Endothelial cell of umbilical vein (primary cell): ENCODE measurements around the gene SYNGAP1. TPM values are rescaled to one million over a fixed set of nuclear protein-coding genes. Genes with fewer than 3 reads are reported as not detected.
"Not testable (repeated sequence)": the region's sequence is repeated elsewhere in the genome, so short reads cannot be mapped to it uniquely, and the experiment has no call there.

Experiments used
- BruUV-seq: library from RNA; stranded (reverse); fragments of 400-500 nt; replicated peaks from 2 replicates; lab custom pipeline; 2021; lab: Mats Ljungman, UMichigan
- CTCF ChIA-PET: fragments of 300-600, 350-600 bp; sonication (Branson Sonifier 250); formaldehyde crosslinking; loops from one replicate; lab custom pipeline; 2021; ENCODE audit warnings: antibody characterized with exemption, inconsistent platforms; lab: Charles Lee
- POLR2A ChIA-PET: fragments of 300-600, 350-600 bp; sonication (Branson Sonifier 250); formaldehyde crosslinking; loops from one replicate; lab custom pipeline; 2021; ENCODE audit warnings: antibody characterized with exemption, inconsistent platforms; lab: Charles Lee
- DNase-seq: peaks from one replicate; pipeline ENCODE4 v3.0.0-alpha.2; 2011; ENCODE audit warnings: low read depth, low spot score
- FAIRE-seq: peaks from 2 replicates; lab custom pipeline; 2011; peaks lifted over from hg19 to GRCh38; lab: Jason Lieb, UNC
- H2AFZ ChIP-seq: 2 replicates; pipeline ENCODE4 v1.6.0; 2012; ENCODE audit warnings: low read depth, low read length, control low read depth, inconsistent platforms
- H3K27ac ChIP-seq: 2 replicates; pipeline ENCODE4 v1.5.1; 2011; ENCODE audit warnings: low read depth, mild to moderate bottlenecking, control low read depth, low read length, moderate library complexity; ENCODE audit not compliant: insufficient read depth
- H3K27me3 ChIP-seq, 2 experiments: 2 replicates each; pipeline versions ENCODE4 v1.6.0 to v1.6.1; 2011; ENCODE audit warnings: low read length in 2 of 2, mixed read lengths in 1 of 2; ENCODE audit not compliant: control insufficient read depth in 2 of 2, insufficient read depth in 2 of 2
- H3K36me3 ChIP-seq, 2 experiments: 2 replicates in 1 of 2; 3 replicates in 1 of 2; pipeline ENCODE4 v1.5.1; 2011; ENCODE audit warnings: low read length in 2 of 2, mild to moderate bottlenecking in 1 of 2, moderate library complexity in 1 of 2; ENCODE audit not compliant: control insufficient read depth in 2 of 2, insufficient read depth in 2 of 2; ENCODE audit errors: extremely low read depth in 1 of 2
- H3K4me1 ChIP-seq: 3 replicates; pipeline ENCODE4 v1.5.1; 2011; ENCODE audit warnings: mild to moderate bottlenecking, low read length; ENCODE audit not compliant: control insufficient read depth, insufficient read depth; ENCODE audit errors: extremely low read depth
- H3K4me2 ChIP-seq: 2 replicates; pipeline ENCODE4 v1.6.1; 2011; ENCODE audit warnings: low read length, control low read depth, mixed read lengths; ENCODE audit not compliant: insufficient read depth
- H3K4me3 ChIP-seq, 3 experiments: fragments of 200-600 bp in 1 of 3; sonication (generic), shearing (Covaris generic) in 1 of 3; replicated peaks in 1 of 3; 2 replicates each; pipeline ENCODE4 v1.5.1; 2011 to 2016; ENCODE audit warnings: control low read depth in 3 of 3, low read length in 3 of 3, mild to moderate bottlenecking in 2 of 3, inconsistent platforms in 1 of 3, low read depth in 1 of 3, moderate library complexity in 1 of 3; ENCODE audit not compliant: insufficient read depth in 1 of 3
- H3K79me2 ChIP-seq: 2 replicates; pipeline ENCODE4 v1.6.0; 2012; ENCODE audit warnings: low read length, inconsistent platforms; ENCODE audit not compliant: control insufficient read depth, insufficient read depth
- H3K9ac ChIP-seq: replicated peaks from 2 replicates; pipeline ENCODE3; 2011; ENCODE audit warnings: low read length, control low read depth; ENCODE audit not compliant: insufficient read depth; ENCODE audit errors: extremely low read depth
- H3K9me1 ChIP-seq: replicated peaks from 3 replicates; pipeline ENCODE4 v1.6.0; 2011; ENCODE audit warnings: mild to moderate bottlenecking, low read length; ENCODE audit not compliant: control insufficient read depth, insufficient read depth; ENCODE audit errors: extremely low read depth
- H3K9me3 ChIP-seq: replicated peaks from 2 replicates; pipeline ENCODE4 v1.5.1; 2012; ENCODE audit warnings: low read length, inconsistent platforms; ENCODE audit not compliant: control insufficient read depth, insufficient read depth
- H4K20me1 ChIP-seq: replicated peaks from 2 replicates; pipeline ENCODE3; 2011; ENCODE audit warnings: mild to moderate bottlenecking, low read length; ENCODE audit not compliant: control insufficient read depth, insufficient read depth; ENCODE audit errors: extremely low read depth
- EZH2 ChIP-seq: IDR thresholded peaks from 2 replicates; pipeline ENCODE4 v1.6.1; 2012; ENCODE audit warnings: borderline replicate concordance, low read depth, mild to moderate bottlenecking, moderate library complexity, low read length, inconsistent platforms; ENCODE audit not compliant: severe bottlenecking
- GATA2 ChIP-seq: IDR thresholded peaks from 2 replicates; pipeline ENCODE4 v1.7.0; 2011; ENCODE audit warnings: low read depth, mild to moderate bottlenecking, moderate library complexity, mixed read lengths, low read length; ENCODE audit not compliant: insufficient read length, insufficient read depth
- JUN ChIP-seq: IDR thresholded peaks from 2 replicates; pipeline ENCODE4 v1.6.1; 2011; ENCODE audit warnings: borderline replicate concordance, low read depth; ENCODE audit not compliant: insufficient read length, insufficient read depth
- MAX ChIP-seq: IDR thresholded peaks from 2 replicates; pipeline ENCODE4 v1.6.1; 2011; ENCODE audit not compliant: insufficient read depth, insufficient read length
- POLR2AphosphoS5 ChIP-seq: IDR thresholded peaks from 2 replicates; pipeline ENCODE4 v1.6.1; 2012; ENCODE audit warnings: low read depth, mild to moderate bottlenecking, control low read depth, low read length, moderate library complexity; ENCODE audit not compliant: insufficient read depth
- dilution Hi-C: fragments of 300-500 bp; cut with MboI; formaldehyde crosslinking; loops from one replicate; pipeline ENCODE4 v1.15.0; 2019; ENCODE audit warnings: low sequenced_read_pairs; ENCODE audit not compliant: extremely low pct_ligation_motif_present
- intact Hi-C: fragments of 100-400 bp; cut with micrococcal nuclease; formaldehyde crosslinking; loops from one replicate; pipeline ENCODE4 v1.10.0; 2022
- polyA plus RNA-seq, 4 experiments: library from polyadenylated mRNA; depleted of rRNA in 3 of 4; stranded (reverse) in 3 of 4; unstranded in 1 of 4; fragments of >200 nt; gene quantifications; 2 replicates each; pipeline versions ENCODE4 v1.2.1 to v1.2.3, GENCODE V29; 2011 to 2012; ENCODE audit warnings: missing spikeins in 1 of 4
- total RNA-seq: library from RNA; stranded (reverse); gene quantifications from 2 replicates; pipeline ENCODE4 v1.2.3, GENCODE V29; 2021

Gene SYNGAP1
- total and polyA plus RNA-seq, 2 donors (not counting 3 experiments of a cell fraction or from before 2014, with no cell fraction given) = 7.3 to 15.1 TPM

- CTCF ChIA-PET = no interaction called here
- POLR2A ChIA-PET = no interaction called here
These were observed 61.3 kb downstream of the SYNGAP1 start for GRCh38 chr6:33481192-33481591.

GRCh38 chr6:33482620-33483019, 62.8 kb downstream of the SYNGAP1 start:
- H3K79me2 ChIP-seq, H3K9ac ChIP-seq, intact Hi-C loops, CTCF ChIA-PET, H3K4me1 ChIP-seq, H3K27ac ChIP-seq, H3K27me3 ChIP-seq, POLR2A ChIA-PET, FAIRE-seq, H3K9me3 ChIP-seq, H3K4me2 ChIP-seq, H2AFZ ChIP-seq, BruUV-seq, H3K9me1 ChIP-seq, H3K36me3 ChIP-seq, H4K20me1 ChIP-seq, dilution Hi-C loops, H3K4me3 ChIP-seq, DNase-seq: not testable (repeated sequence)

More at GRCh38 chr6:33481192-33481591, 61.3 kb downstream of the SYNGAP1 start:
- FAIRE-seq (no peak), DNase-seq (no peak)
- Histone ChIP-seq H3K9me1 (no peaks in the 10 kb centered on the region), H3K9me3 (no peaks in the 10 kb centered on the region), H3K27me3 (peaks cover 4 to 5% of the 10 kb centered on the region in 2 experiments), H3K9ac (no peak overlapping the region), H3K79me2 (no peaks in the 10 kb centered on the region), H3K4me2 (no peak overlapping the region), H3K36me3 (no peaks in the 10 kb centered on the region), H3K27ac (no peak overlapping the region), H4K20me1 (no peaks in the 10 kb centered on the region), H2AFZ (no peak overlapping the region), H3K4me3 (no peak overlapping the region), H3K4me1 (no peaks in the 10 kb centered on the region)
- intact Hi-C loops (no loop called here), dilution Hi-C loops (no loop called here)
- TF ChIP-seq GATA2 (no peak), MAX (no peak), POLR2AphosphoS5 (no peak), JUN (no peak), EZH2 (no peak)
- no TSS peak for BruUV-seq
